ENCODE data around the gene PPP2R2C. TPM values are rescaled to one million over a fixed set of nuclear protein-coding genes. Genes with fewer than 3 reads are reported as not detected.

Gene PPP2R2C
- total and polyA plus RNA-seq, 2 donors (not counting 1 experiment from before 2014, with no cell fraction given) = 0.10 to 0.17 TPM

DNA sequence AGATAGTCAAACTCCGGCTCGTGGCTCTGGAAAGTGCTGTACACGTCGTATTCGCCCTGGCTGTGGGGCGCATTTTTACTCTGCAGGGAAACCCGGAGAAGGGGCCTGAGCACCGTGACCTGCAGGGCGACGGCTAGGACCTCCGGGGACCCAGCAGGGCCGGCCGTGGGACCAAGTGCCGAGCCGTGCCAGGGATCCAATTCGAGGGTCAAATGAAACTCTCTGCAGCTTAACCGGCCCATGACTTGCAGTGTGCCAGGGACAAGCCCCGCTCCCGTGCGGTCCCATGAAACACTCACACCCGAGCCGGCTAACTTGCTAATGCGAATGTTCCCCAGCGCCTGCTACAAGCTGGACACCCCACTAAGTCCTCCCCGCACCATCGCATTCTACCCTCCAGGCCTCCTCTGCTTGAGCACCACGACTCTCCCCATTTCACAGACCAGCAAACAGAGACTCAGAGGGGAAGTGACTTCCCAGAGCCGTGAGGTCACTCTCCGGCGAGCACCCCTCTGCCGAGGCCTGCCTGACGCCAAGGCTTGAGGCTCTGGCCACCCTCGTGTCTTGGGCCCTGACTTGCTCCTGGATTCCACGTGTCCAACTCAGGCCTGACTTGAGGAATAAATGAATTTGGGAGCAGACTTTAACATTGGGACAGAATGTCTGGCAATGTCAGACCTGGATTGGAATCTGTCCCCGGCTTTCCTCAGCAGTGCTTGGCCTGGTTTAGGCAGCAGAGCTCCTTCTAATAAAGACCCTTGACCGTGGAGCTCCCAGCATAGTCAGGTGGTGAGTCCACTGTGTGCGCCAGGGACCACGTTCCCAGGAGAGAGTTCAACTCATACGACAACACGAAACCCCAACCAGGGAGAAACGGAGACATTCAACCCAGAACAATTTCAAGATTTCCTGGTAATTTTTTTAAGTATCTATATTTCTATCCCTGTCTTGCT is 93.6 kb downstream of the PPP2R2C start:
- H2AFZ ChIP-seq (ENCODE audit: low read length) = no peak overlapping the region
- H3K4me2 ChIP-seq (ENCODE audit: extremely low read depth, insufficient read depth, low read length) = no peak overlapping the region
- DNase-seq (ENCODE audit: low read depth in 2 of 2) = no peak
- H3K27ac ChIP-seq (ENCODE audit: insufficient read depth, low read length) = no peak overlapping the region
- TF ChIP-seq, protein P1, sequence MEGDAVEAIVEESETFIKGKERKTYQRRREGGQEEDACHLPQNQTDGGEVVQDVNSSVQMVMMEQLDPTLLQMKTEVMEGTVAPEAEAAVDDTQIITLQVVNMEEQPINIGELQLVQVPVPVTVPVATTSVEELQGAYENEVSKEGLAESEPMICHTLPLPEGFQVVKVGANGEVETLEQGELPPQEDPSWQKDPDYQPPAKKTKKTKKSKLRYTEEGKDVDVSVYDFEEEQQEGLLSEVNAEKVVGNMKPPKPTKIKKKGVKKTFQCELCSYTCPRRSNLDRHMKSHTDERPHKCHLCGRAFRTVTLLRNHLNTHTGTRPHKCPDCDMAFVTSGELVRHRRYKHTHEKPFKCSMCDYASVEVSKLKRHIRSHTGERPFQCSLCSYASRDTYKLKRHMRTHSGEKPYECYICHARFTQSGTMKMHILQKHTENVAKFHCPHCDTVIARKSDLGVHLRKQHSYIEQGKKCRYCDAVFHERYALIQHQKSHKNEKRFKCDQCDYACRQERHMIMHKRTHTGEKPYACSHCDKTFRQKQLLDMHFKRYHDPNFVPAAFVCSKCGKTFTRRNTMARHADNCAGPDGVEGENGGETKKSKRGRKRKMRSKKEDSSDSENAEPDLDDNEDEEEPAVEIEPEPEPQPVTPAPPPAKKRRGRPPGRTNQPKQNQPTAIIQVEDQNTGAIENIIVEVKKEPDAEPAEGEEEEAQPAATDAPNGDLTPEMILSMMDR (conservative IDR thresholded peaks at IDR 0.05 in 1 of 2, IDR thresholded peaks at IDR 0.05 in 1 of 2; ENCODE audit: low read depth in 1 of 2, low read length in 2 of 2) = no peak
- no peak for TF ChIP-seq EZH2 (IDR thresholded peaks at IDR 0.05; ENCODE audit: low read length, missing control alignments)
- no peak overlapping the region for H3K9ac ChIP-seq (ENCODE audit: insufficient read depth, low read length)
- H3K4me3 ChIP-seq (replicated peaks in 1 of 4; ENCODE audit: control extremely low read depth in 1 of 4, insufficient read depth in 1 of 4, low read depth in 3 of 4, low read length in 4 of 4) = no peak overlapping the region
- no peaks in the 10 kb centered on the region for H3K4me1 ChIP-seq (ENCODE audit: control insufficient read depth, extremely low read depth, insufficient read depth, low read length)
- no peaks in the 10 kb centered on the region for H3K27me3 ChIP-seq (ENCODE audit: control insufficient read depth, insufficient read depth, low read length)
- no peaks in the 10 kb centered on the region for H3K79me2 ChIP-seq (ENCODE audit: control insufficient read depth, insufficient read depth, low read length)
- no peaks in the 10 kb centered on the region for H3K36me3 ChIP-seq (ENCODE audit: control insufficient read depth, insufficient read depth, low read length)
- H3K9me3 ChIP-seq (ENCODE audit: control insufficient read depth, insufficient read depth, low read depth, low read length) = no peaks in the 10 kb centered on the region
- H4K20me1 ChIP-seq (ENCODE audit: control insufficient read depth, extremely low read depth, insufficient read depth, low read length) = no peaks in the 10 kb centered on the region

DNA sequence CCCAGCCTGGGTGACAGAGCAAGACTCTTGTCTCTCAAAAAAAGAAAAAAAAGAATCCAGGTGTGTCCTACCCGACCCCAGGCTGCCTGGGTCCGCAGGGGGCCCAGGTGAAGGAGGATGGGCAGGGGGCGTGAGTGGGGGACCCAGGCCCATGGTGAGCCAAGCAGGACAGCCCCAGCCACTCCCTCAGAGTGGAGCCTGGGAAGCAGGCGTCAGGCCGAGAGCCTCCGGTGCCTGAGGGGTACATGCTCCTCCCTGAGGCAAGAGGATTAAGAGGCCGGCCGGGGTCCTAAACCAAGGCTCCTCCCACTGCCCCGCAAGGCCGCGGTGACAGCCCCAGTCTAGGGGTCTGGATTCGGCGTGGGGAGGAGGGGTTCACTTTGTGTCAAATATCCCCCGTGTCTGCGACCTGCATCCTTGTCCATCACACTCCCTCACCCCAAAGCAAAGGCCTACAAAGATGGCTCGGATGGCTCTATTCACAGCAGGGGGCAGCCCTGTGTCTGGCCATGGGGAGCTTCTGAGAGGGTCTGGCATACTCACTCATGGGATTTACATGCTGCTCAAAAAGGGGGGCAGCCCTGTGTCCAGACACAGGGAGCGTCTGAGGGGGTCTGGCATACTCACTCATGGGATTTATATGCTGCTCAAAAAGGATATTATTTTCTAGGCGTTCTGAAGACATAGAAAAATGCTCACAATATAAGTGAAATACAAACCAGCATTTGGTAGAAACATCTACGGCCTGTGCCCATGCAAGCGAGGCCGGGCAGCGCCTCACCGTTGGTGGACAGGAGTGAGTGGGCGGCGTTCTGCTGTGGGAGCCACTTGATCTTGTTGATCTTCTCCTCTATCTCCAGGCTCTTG is 94.6 kb downstream of the PPP2R2C start:
- no peaks in the 10 kb centered on the region for H3K79me2 ChIP-seq (ENCODE audit: control insufficient read depth, insufficient read depth, low read length)
- H3K4me3 ChIP-seq (replicated peaks in 1 of 4; ENCODE audit: control extremely low read depth in 1 of 4, insufficient read depth in 1 of 4, low read depth in 3 of 4, low read length in 4 of 4) = no peak overlapping the region
- no peak for DNase-seq (ENCODE audit: low read depth in 2 of 2)
- H3K9me3 ChIP-seq (ENCODE audit: control insufficient read depth, insufficient read depth, low read depth, low read length) = no peaks in the 10 kb centered on the region
- no peak overlapping the region for H2AFZ ChIP-seq (ENCODE audit: low read length)
- H3K27ac ChIP-seq (ENCODE audit: insufficient read depth, low read length) = no peak overlapping the region
- no peaks in the 10 kb centered on the region for H3K27me3 ChIP-seq (ENCODE audit: control insufficient read depth, insufficient read depth, low read length)
- no peaks in the 10 kb centered on the region for H4K20me1 ChIP-seq (ENCODE audit: control insufficient read depth, extremely low read depth, insufficient read depth, low read length)
- no peaks in the 10 kb centered on the region for H3K4me1 ChIP-seq (ENCODE audit: control insufficient read depth, extremely low read depth, insufficient read depth, low read length)
- no peaks in the 10 kb centered on the region for H3K36me3 ChIP-seq (ENCODE audit: control insufficient read depth, insufficient read depth, low read length)
- no peak overlapping the region for H3K4me2 ChIP-seq (ENCODE audit: extremely low read depth, insufficient read depth, low read length)
- TF ChIP-seq, protein P1 (conservative IDR thresholded peaks at IDR 0.05 in 1 of 2, IDR thresholded peaks at IDR 0.05 in 1 of 2; ENCODE audit: low read depth in 1 of 2, low read length in 2 of 2) = no peak
- TF ChIP-seq EZH2 (IDR thresholded peaks at IDR 0.05; ENCODE audit: low read length, missing control alignments) = no peak
- H3K9ac ChIP-seq (ENCODE audit: insufficient read depth, low read length) = no peak overlapping the region
